ENCODE data around the gene LYPD5. TPM values are rescaled to one million over a fixed set of nuclear protein-coding genes. Genes with fewer than 3 reads are reported as not detected.
"Not testable (repeated sequence)": the region's sequence is repeated elsewhere in the genome, so short reads cannot be mapped to it uniquely, and the experiment has no call there.

Gene LYPD5
- total and polyA plus RNA-seq, 2 donors from 2014 or later, result 1.8 to 4.2 TPM

DNA sequence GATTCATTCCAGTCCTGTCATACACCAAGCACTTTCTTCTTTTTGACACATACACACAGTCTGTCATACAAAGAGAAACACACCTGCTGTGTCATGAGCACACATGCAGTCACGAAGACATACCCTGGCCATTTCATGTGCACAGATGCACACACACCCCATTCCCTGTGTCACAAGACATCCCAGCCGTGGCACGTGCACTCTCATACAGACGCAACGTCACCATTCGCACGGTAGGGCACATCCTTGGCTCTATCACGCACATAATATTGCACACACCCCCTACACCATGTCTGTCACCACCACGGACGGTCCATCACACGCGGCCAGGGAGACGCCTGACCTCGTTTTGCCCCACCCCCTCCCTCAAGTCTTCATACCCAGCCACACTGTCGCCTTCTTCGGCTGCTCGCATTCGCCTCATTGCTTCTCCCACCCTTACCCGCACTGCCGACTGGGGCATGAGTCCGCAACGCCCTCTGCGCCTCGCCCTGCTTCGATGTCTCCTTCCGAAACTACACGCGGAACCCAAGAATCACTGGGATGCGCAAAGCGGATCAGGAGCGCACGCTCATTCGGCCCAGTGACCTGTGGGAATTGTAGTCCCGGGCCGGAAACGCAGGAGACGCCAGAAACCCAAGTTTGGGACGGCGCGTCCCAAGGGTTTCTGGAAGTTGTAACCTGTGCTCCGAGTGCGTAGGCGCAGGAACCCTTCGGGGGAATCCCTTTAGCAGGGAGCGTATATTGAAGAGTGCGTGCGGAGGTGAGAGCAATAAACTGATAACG, 18.0 kb upstream of the LYPD5 start:
- FAIRE-seq (no peak), DNase-seq (peak in 2 of 5 donors; percentile 46 to 77)
- no peaks in the 10 kb centered on the region for H3K36me3 ChIP-seq (ENCODE audit: control insufficient read depth in 2 of 3, insufficient read depth in 3 of 3, low read length in 3 of 3)
- no peak overlapping the region for H3K27ac ChIP-seq (ENCODE audit: low read depth in 2 of 2, low read length in 2 of 2)
- H3K4me3 ChIP-seq (ENCODE audit: low read length in 3 of 3), result peak overlapping the region; percentile 38 to 75 (median 68)
- no peaks in the 10 kb centered on the region for H3K27me3 ChIP-seq (ENCODE audit: control insufficient read depth, insufficient read depth, low read length)
- TF ChIP-seq, protein P1, sequence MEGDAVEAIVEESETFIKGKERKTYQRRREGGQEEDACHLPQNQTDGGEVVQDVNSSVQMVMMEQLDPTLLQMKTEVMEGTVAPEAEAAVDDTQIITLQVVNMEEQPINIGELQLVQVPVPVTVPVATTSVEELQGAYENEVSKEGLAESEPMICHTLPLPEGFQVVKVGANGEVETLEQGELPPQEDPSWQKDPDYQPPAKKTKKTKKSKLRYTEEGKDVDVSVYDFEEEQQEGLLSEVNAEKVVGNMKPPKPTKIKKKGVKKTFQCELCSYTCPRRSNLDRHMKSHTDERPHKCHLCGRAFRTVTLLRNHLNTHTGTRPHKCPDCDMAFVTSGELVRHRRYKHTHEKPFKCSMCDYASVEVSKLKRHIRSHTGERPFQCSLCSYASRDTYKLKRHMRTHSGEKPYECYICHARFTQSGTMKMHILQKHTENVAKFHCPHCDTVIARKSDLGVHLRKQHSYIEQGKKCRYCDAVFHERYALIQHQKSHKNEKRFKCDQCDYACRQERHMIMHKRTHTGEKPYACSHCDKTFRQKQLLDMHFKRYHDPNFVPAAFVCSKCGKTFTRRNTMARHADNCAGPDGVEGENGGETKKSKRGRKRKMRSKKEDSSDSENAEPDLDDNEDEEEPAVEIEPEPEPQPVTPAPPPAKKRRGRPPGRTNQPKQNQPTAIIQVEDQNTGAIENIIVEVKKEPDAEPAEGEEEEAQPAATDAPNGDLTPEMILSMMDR (IDR thresholded peaks at IDR 0.05; ENCODE audit: borderline replicate concordance, extremely low read depth, insufficient read depth), result no peak
- intact Hi-C loops (cut with DNase I), result no loop called here
- peaks cover 0 to 4% (median 0%) of the 10 kb centered on the region in 3 donors for H3K9me3 ChIP-seq (ENCODE audit: control insufficient read depth in 2 of 3, insufficient read depth in 1 of 3, low read length in 3 of 3)
- H3K9ac ChIP-seq (ENCODE audit: low read length in 3 of 3), result peak overlapping the region in 1 of 3 donors; percentile 36
- H3K4me1 ChIP-seq (ENCODE audit: control insufficient read depth in 2 of 3, insufficient read depth in 2 of 3, low read depth in 1 of 3, low read length in 3 of 3), result no peaks in the 10 kb centered on the region

GRCh38 chr19:43818500-43818899, 16.3 kb upstream of the LYPD5 start:
- FAIRE-seq, result no peak

DNA sequence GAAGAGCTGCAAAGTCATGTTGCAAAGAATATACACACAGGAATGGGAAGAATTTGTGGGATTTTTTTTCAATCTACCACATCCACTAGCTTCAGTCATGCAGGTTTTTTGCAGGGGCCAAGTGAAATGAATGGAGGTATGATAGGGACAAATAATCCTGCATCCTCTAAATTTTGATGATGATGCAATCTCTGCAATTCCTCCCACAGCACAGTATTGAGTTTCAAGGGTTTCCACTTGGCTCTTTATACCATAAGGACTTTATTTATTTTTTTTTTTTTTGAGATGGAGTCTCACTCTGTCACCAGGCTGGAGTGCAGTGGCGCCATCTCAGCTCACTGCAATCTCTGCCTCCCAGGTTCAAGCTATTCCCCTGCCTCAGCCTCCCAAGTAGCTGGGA, 15.2 kb upstream of the LYPD5 start:
- H3K4me1 ChIP-seq (ENCODE audit: control insufficient read depth in 2 of 3, insufficient read depth in 2 of 3, low read depth in 1 of 3, low read length in 3 of 3); H3K9me3 ChIP-seq (ENCODE audit: control insufficient read depth in 2 of 3, insufficient read depth in 1 of 3, low read length in 3 of 3); DNase-seq; H3K4me3 ChIP-seq (ENCODE audit: low read length in 3 of 3); H3K27ac ChIP-seq (ENCODE audit: low read depth in 2 of 2, low read length in 2 of 2); FAIRE-seq; H3K36me3 ChIP-seq (ENCODE audit: control insufficient read depth in 2 of 3, insufficient read depth in 3 of 3, low read length in 3 of 3); H3K27me3 ChIP-seq (ENCODE audit: control insufficient read depth, insufficient read depth, low read length); H3K9ac ChIP-seq (ENCODE audit: low read length in 3 of 3); intact Hi-C loops (cut with DNase I): not testable (repeated sequence)

More at GRCh38 chr19:43818500-43818899, 16.3 kb upstream of the LYPD5 start:
- no peak overlapping the region for H3K27ac ChIP-seq (ENCODE audit: low read depth in 2 of 2, low read length in 2 of 2)
- no peaks in the 10 kb centered on the region for H3K4me1 ChIP-seq (ENCODE audit: control insufficient read depth in 2 of 3, insufficient read depth in 2 of 3, low read depth in 1 of 3, low read length in 3 of 3)
- no peak overlapping the region for H3K4me3 ChIP-seq (ENCODE audit: low read length in 3 of 3)
- no peaks in the 10 kb centered on the region for H3K36me3 ChIP-seq (ENCODE audit: control insufficient read depth in 2 of 3, insufficient read depth in 3 of 3, low read length in 3 of 3)
- intact Hi-C loops (cut with DNase I), result no loop called here
- no peak for DNase-seq
- TF ChIP-seq, protein P1 (IDR thresholded peaks at IDR 0.05; ENCODE audit: borderline replicate concordance, extremely low read depth, insufficient read depth), result no peak
- H3K27me3 ChIP-seq (ENCODE audit: control insufficient read depth, insufficient read depth, low read length), result no peaks in the 10 kb centered on the region
- peaks cover 0 to 4% (median 0%) of the 10 kb centered on the region in 3 donors for H3K9me3 ChIP-seq (ENCODE audit: control insufficient read depth in 2 of 3, insufficient read depth in 1 of 3, low read length in 3 of 3)
- H3K9ac ChIP-seq (ENCODE audit: low read length in 3 of 3), result no peak overlapping the region

DNA sequence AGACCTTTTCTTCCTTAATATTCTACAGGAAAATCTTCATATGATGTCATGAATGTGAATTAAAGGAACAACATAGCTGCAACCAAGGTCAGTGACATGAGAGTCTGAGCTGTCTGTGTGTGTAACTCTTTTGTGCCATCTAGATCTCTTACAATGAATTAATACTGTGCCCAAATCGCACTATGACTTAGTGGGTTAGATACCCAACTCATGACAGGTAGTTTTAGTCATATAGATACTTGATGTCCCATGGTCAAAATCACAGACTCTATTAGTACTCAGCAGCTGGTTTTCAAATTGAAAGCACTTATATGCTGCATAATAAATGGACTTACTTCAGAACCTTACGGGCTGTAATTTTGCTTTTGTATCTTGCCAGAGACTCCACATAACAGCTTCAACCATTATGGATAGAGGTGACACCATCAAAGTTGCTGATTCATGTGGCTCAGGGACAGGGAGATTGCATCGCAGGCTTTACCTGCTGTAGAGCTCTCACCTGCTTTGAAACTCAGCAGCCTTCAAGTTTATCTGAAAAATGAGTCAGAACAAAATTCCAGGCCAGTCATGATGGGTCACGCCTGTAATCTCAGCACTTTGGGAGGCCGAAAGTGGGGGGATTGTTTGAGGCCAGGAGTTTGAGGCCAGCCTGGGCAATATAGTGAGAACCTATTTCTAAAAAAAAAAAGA, 12.6 kb upstream of the LYPD5 start:
- FAIRE-seq (no peak), DNase-seq (no peak)
- Histone ChIP-seq H3K4me3 (ENCODE audit: low read length in 3 of 3) (no peak overlapping the region), H3K27ac (ENCODE audit: low read depth in 2 of 2, low read length in 2 of 2) (no peak overlapping the region), H3K36me3 (ENCODE audit: control insufficient read depth in 2 of 3, insufficient read depth in 3 of 3, low read length in 3 of 3) (no peaks in the 10 kb centered on the region), H3K9me3 (ENCODE audit: control insufficient read depth in 2 of 3, insufficient read depth in 1 of 3, low read length in 3 of 3) (no peaks in the 10 kb centered on the region), H3K9ac (ENCODE audit: low read length in 3 of 3) (no peak overlapping the region), H3K4me1 (ENCODE audit: control insufficient read depth in 2 of 3, insufficient read depth in 2 of 3, low read depth in 1 of 3, low read length in 3 of 3) (no peaks in the 10 kb centered on the region), H3K27me3 (ENCODE audit: control insufficient read depth, insufficient read depth, low read length) (no peaks in the 10 kb centered on the region)
- intact Hi-C loops (cut with DNase I), result no loop called here
- TF ChIP-seq, protein P1 (IDR thresholded peaks at IDR 0.05; ENCODE audit: borderline replicate concordance, extremely low read depth, insufficient read depth), result no peak

Data from kidney (tissue), 14 donors.